ENCODE results near the gene SBK3. TPM values are rescaled to one million over a fixed set of nuclear protein-coding genes. Genes with fewer than 3 reads are reported as not detected.
A peak's percentile ranks its signal among the peaks of the same experiment; 100 is the strongest.

Gene SBK3
- total RNA-seq, 3 donors from 2014 or later: 1.3 TPM; not detected in 2

- Histone ChIP-seq H3K27me3 (no peaks in the 10 kb centered on the region), H3K4me1 (no peaks in the 10 kb centered on the region), H3K36me3 (no peaks in the 10 kb centered on the region), H3K4me3 (no peak overlapping the region), H3K27ac (no peak overlapping the region), H3K9me3 (no peaks in the 10 kb centered on the region)
- intact Hi-C loops (cut with DNase I; ENCODE audit: low total_unique reads): no loop called here
- no peak for DNase-seq (ENCODE audit: low spot score in 2 of 2)
- no peak for TF ChIP-seq POLR2AphosphoS5 (IDR thresholded peaks at IDR 0.05)
- no peak for TF ChIP-seq POLR2A (IDR thresholded peaks at IDR 0.05)
- TF ChIP-seq CTCF (IDR thresholded peaks at IDR 0.05): no peak
These were observed 25.7 kb downstream of the SBK3 start for GRCh38 chr19:55519451-55520311.

GRCh38 chr19:55516878-55517620, 28.3 kb downstream of the SBK3 start:
- H3K27me3 ChIP-seq: no peaks in the 10 kb centered on the region
- no peaks in the 10 kb centered on the region for H3K36me3 ChIP-seq
- H3K4me1 ChIP-seq: no peaks in the 10 kb centered on the region
- peak overlapping the region; percentile 45 to 74 (median 58) for H3K4me3 ChIP-seq
- intact Hi-C loops (cut with DNase I; ENCODE audit: low total_unique reads): no loop called here
- peak; percentile 92 to 95 for DNase-seq (ENCODE audit: low spot score in 2 of 2)
- no peak for TF ChIP-seq POLR2A (IDR thresholded peaks at IDR 0.05)
- TF ChIP-seq CTCF (IDR thresholded peaks at IDR 0.05): peak; percentile 81 to 96 (median 84)
- TF ChIP-seq POLR2AphosphoS5 (IDR thresholded peaks at IDR 0.05): peak in 2 of 3 donors; percentile 80 to 83
- H3K9me3 ChIP-seq: no peaks in the 10 kb centered on the region
- peak overlapping the region; percentile 92 to 96 for H3K27ac ChIP-seq

- no peak overlapping the region for H3K27ac ChIP-seq
- DNase-seq (ENCODE audit: low spot score in 2 of 2): no peak
- intact Hi-C loops (cut with DNase I; ENCODE audit: low total_unique reads): no loop called here
- H3K36me3 ChIP-seq: no peaks in the 10 kb centered on the region
- TF ChIP-seq CTCF (IDR thresholded peaks at IDR 0.05) (no peak), POLR2A (IDR thresholded peaks at IDR 0.05) (no peak), POLR2AphosphoS5 (IDR thresholded peaks at IDR 0.05) (no peak)
- peaks cover 0 to 3% of the 10 kb centered on the region in 2 donors for H3K4me1 ChIP-seq
- no peak overlapping the region for H3K4me3 ChIP-seq
- no peaks in the 10 kb centered on the region for H3K9me3 ChIP-seq
- H3K27me3 ChIP-seq: no peaks in the 10 kb centered on the region
These were observed 37.2 kb downstream of the SBK3 start for GRCh38 chr19:55508120-55508519.

- no peak for TF ChIP-seq POLR2AphosphoS5 (IDR thresholded peaks at IDR 0.05)
- no peak for TF ChIP-seq POLR2A (IDR thresholded peaks at IDR 0.05)
- no peak for TF ChIP-seq CTCF (IDR thresholded peaks at IDR 0.05)
- no peak overlapping the region for H3K4me3 ChIP-seq
- H3K36me3 ChIP-seq: no peaks in the 10 kb centered on the region
- no peak for DNase-seq (ENCODE audit: low spot score in 2 of 2)
- peaks cover 0 to 3% of the 10 kb centered on the region in 2 donors for H3K4me1 ChIP-seq
- no peaks in the 10 kb centered on the region for H3K27me3 ChIP-seq
- no peak overlapping the region for H3K27ac ChIP-seq
- H3K9me3 ChIP-seq: no peaks in the 10 kb centered on the region
- intact Hi-C loops (cut with DNase I; ENCODE audit: low total_unique reads): loop anchor here (5.0 kb wide), 1 partner anchor 88 kb away; no protein-coding TSS in a partner anchor
These were observed 40.4 kb downstream of the SBK3 start for GRCh38 chr19:55504981-55505380.

- intact Hi-C loops (cut with DNase I; ENCODE audit: low total_unique reads): loop anchor here (5.0 kb wide), 1 partner anchor 87 kb away; no protein-coding TSS in a partner anchor
- peaks cover 0 to 3% of the 10 kb centered on the region in 2 donors for H3K4me1 ChIP-seq
- H3K27ac ChIP-seq: peak overlapping the region in 1 of 2 donors; percentile 80
- H3K36me3 ChIP-seq: no peaks in the 10 kb centered on the region
- no peak for DNase-seq (ENCODE audit: low spot score in 2 of 2)
- no peaks in the 10 kb centered on the region for H3K27me3 ChIP-seq
- H3K9me3 ChIP-seq: no peaks in the 10 kb centered on the region
- H3K4me3 ChIP-seq: peak overlapping the region; percentile 43 to 73 (median 53)
- TF ChIP-seq CTCF (IDR thresholded peaks at IDR 0.05): peak in 1 of 3 donors; percentile 13
- no peak for TF ChIP-seq POLR2A (IDR thresholded peaks at IDR 0.05)
- TF ChIP-seq POLR2AphosphoS5 (IDR thresholded peaks at IDR 0.05): no peak
These were observed 41.1 kb downstream of the SBK3 start for GRCh38 chr19:55504252-55504603.
